ENCODE results near the gene SLX4IP.

DNA sequence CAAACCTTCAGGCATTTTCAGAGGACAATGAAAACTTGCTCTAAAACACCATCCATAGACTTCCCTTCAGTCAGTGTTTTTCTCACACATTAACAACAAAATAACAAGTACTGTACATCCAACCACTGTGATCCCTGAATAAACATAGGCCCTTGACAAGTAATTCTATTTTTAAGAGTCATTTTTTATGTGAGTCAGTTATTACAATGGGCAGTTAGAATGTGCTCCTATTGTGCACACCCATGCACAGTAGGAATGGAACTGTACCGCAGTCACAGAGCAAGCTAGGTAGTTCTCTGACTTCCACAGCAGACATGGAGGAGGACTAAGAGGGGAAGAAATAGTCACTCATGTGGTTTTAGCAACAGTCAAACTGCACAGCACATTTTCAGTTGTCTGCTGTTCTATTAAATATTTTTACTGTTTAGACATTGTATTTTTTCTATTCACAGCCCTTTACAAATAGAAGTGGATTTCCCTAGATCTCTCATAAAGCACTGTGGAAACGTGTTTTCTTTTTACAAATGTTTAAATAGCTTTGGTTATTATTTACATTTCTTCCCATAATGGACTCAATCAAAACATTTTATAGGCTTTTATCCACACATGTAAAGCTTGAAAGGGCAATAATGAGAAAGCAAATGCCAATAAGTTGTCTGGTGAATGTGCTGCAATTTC is 138.3 kb downstream of the SLX4IP start:
- TF ChIP-seq, protein P1, sequence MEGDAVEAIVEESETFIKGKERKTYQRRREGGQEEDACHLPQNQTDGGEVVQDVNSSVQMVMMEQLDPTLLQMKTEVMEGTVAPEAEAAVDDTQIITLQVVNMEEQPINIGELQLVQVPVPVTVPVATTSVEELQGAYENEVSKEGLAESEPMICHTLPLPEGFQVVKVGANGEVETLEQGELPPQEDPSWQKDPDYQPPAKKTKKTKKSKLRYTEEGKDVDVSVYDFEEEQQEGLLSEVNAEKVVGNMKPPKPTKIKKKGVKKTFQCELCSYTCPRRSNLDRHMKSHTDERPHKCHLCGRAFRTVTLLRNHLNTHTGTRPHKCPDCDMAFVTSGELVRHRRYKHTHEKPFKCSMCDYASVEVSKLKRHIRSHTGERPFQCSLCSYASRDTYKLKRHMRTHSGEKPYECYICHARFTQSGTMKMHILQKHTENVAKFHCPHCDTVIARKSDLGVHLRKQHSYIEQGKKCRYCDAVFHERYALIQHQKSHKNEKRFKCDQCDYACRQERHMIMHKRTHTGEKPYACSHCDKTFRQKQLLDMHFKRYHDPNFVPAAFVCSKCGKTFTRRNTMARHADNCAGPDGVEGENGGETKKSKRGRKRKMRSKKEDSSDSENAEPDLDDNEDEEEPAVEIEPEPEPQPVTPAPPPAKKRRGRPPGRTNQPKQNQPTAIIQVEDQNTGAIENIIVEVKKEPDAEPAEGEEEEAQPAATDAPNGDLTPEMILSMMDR (conservative IDR thresholded peaks at IDR 0.05; ENCODE audit: low read depth, low read length) = no peak
- TF ChIP-seq EZH2 (IDR thresholded peaks at IDR 0.05; ENCODE audit: low read length, unreplicated experiment) (no peak), EZH2phosphoT487 (IDR thresholded peaks at IDR 0.05; ENCODE audit: borderline replicate concordance, low read length) (no peak)

Data from PC-3 (cell line).